ENCODE results near the gene SLC26A6. TPM values are rescaled to one million over a fixed set of nuclear protein-coding genes. Genes with fewer than 3 reads are reported as not detected.

The SLC26A6 gene
- total and polyA plus RNA-seq, 10 of the 15 experiments (the other 5 are each of a cell fraction or from before 2014, with no cell fraction given) = 2.1 to 24.9 (median 13.3) TPM

DNA sequence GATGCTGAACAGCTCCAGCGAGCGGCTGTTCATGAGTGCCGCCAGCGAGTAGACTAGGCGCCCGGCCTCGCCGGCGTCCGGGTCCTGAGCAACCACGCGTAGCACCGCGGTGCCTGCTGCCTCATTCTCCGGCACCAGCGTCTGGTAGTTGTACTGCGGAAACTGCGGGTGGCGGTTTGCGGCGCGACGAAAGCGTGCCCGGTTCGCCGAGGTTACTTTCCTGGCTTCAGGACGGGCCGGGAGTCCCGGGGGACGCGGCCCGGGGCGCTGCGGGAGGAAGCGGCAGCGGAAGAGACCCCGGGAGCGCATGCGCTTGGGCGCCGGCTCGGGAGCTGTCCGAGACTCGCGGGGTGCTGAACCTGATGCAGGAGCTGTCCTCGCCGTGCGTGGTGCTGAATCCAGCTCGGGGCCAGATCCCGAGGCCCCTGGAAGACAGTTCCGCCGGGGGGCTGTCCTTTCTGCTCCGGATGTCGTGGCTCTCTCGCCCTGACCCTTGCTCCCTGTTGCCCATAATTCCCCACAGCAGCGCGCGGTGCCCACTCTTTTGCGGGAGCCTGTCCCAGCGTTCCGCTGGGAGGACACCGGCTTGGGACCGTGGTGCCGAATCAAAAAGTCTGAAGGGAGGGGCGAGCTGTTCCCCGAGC lies 26.4 kb upstream of the SLC26A6 start (continued):
- TF ChIP-seq SMARCA5 (IDR thresholded peaks at IDR 0.05) (no peak), JUND (IDR thresholded peaks at IDR 0.05; ENCODE audit: low read depth, low read length) (no peak), HDAC2 (IDR thresholded peaks at IDR 0.05) (peak; percentile 62; the same call in 1 of the 2 replicates), SREBF1 (IDR thresholded peaks at IDR 0.05; ENCODE audit: low read length) (peak; percentile 98), ZBED1 (IDR thresholded peaks at IDR 0.05; ENCODE audit: borderline replicate concordance) (no peak), ESRRA (IDR thresholded peaks at IDR 0.05; ENCODE audit: low read length) (no peak), NR2F1 (conservative IDR thresholded peaks at IDR 0.05) (peak; percentile 43; the same call in 1 of the 2 replicates), CREM (IDR thresholded peaks at IDR 0.05; ENCODE audit: low read depth) (0 out of 2 replicates have a peak, but pooled peaks have one; percentile 9), PML (IDR thresholded peaks at IDR 0.05; ENCODE audit: low read length) (no peak)

- no peaks in the 10 kb centered on the region for H4K20me1 ChIP-seq (ENCODE audit: control insufficient read depth, insufficient read depth)
- BruUV-seq (replicated peaks) = no TSS peak
- no peak overlapping the region for H2AFZ ChIP-seq (ENCODE audit: control insufficient read depth, low read depth, low read length)
- no peak overlapping the region for H3K4me3 ChIP-seq
- no peak for TF ChIP-seq RB1 (IDR thresholded peaks at IDR 0.05; ENCODE audit: borderline replicate concordance)
- TF ChIP-seq SP1 (IDR thresholded peaks at IDR 0.05; ENCODE audit: low read depth, low read length) = no peak
- TF ChIP-seq, protein P1, sequence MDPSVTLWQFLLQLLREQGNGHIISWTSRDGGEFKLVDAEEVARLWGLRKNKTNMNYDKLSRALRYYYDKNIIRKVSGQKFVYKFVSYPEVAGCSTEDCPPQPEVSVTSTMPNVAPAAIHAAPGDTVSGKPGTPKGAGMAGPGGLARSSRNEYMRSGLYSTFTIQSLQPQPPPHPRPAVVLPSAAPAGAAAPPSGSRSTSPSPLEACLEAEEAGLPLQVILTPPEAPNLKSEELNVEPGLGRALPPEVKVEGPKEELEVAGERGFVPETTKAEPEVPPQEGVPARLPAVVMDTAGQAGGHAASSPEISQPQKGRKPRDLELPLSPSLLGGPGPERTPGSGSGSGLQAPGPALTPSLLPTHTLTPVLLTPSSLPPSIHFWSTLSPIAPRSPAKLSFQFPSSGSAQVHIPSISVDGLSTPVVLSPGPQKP (IDR thresholded peaks at IDR 0.05; ENCODE audit: low read depth, low read length) = no peak
- TF ChIP-seq MLLT1 (IDR thresholded peaks at IDR 0.05) = no peak
- no peak for TF ChIP-seq GATAD2B (conservative IDR thresholded peaks at IDR 0.05; ENCODE audit: low read depth)
- 92% methylated on average over 59 of the region's 61 CpGs for WGBS (ENCODE audit: insufficient coverage, insufficient replicate concordance, low lambda C conversion rate, missing lambda C conversion rate)
- CTCF ChIA-PET = interaction anchor here (1.1 kb wide), 1 partner anchor 79 kb away, joined by 3 read pairs; no protein-coding TSS in a partner anchor
- SMC1A ChIA-PET (ENCODE audit: uncharacterized antibody, unreplicated experiment) = no interaction called here
- no peak for ATAC-seq
- in situ Hi-C loops (cut with MboI) (no loop called here), intact Hi-C loops (cut with micrococcal nuclease; ENCODE audit: unreplicated experiment) (no loop called here)
- no peak overlapping the region for H3K27ac ChIP-seq (ENCODE audit: control insufficient read depth, insufficient read depth)
- H3K9me3 ChIP-seq (replicated peaks; ENCODE audit: control insufficient read depth, insufficient read depth, low read length) = no peaks in the 10 kb centered on the region; the same call in 1 of the 3 replicates
- no peak overlapping the region for H3K9ac ChIP-seq (ENCODE audit: control insufficient read depth, insufficient read depth, low read length)
- DNase-seq (ENCODE audit: low read depth, low spot score) = no peak
- peaks cover 0 to 3% of the 10 kb centered on the region in 2 experiments; a peak in 1 of 4 replicates for H3K27me3 ChIP-seq (replicated peaks in 1 of 2; ENCODE audit: control insufficient read depth in 2 of 2, insufficient read depth in 2 of 2, low read length in 1 of 2)
- POLR2A ChIA-PET = interaction anchor here (1.0 kb wide), 1 partner anchor 25 kb away, joined by 3 read pairs; no protein-coding TSS in a partner anchor
- RAD21 ChIA-PET (ENCODE audit: unreplicated experiment) = no interaction called here
- H3K4me1 ChIP-seq (ENCODE audit: control insufficient read depth, insufficient read depth, low read length) = peaks cover 13% of the 10 kb centered on the region
- FAIRE-seq = no peak
- H3K79me2 ChIP-seq (ENCODE audit: control insufficient read depth, insufficient read depth, low read length) = no peaks in the 10 kb centered on the region
- H3K36me3 ChIP-seq (ENCODE audit: control insufficient read depth in 2 of 2, insufficient read depth in 2 of 2, low read length in 1 of 2) = no peaks in the 10 kb centered on the region
- peak overlapping the region; percentile 82; the same call in 1 of the 2 replicates for H3K4me2 ChIP-seq (ENCODE audit: control insufficient read depth, insufficient read depth)
Observed at GRCh38 chr3:48660800-48661400, 25.6 kb upstream of the SLC26A6 start.
